Stimulated activated CD8-positive, alpha-beta memory T cell treated with anti-CD3 and anti-CD28 coated beads, Interleukin-2, amount 100 ng/mL, for 48 hours (primary cell): ENCODE results near the gene TCP1.
A peak's percentile ranks its signal among the peaks of the same experiment; 100 is the strongest.
"Not testable (repeated sequence)": the region's sequence is repeated elsewhere in the genome, so short reads cannot be mapped to it uniquely, and the experiment has no call there.

Source experiments
- DNase-seq, 2 donors: peaks; one replicate each; pipeline ENCODE4 v3.0.0-alpha.2; 2020; ENCODE audit warnings: low read depth in 2 of 2

TCP1 gene

DNA sequence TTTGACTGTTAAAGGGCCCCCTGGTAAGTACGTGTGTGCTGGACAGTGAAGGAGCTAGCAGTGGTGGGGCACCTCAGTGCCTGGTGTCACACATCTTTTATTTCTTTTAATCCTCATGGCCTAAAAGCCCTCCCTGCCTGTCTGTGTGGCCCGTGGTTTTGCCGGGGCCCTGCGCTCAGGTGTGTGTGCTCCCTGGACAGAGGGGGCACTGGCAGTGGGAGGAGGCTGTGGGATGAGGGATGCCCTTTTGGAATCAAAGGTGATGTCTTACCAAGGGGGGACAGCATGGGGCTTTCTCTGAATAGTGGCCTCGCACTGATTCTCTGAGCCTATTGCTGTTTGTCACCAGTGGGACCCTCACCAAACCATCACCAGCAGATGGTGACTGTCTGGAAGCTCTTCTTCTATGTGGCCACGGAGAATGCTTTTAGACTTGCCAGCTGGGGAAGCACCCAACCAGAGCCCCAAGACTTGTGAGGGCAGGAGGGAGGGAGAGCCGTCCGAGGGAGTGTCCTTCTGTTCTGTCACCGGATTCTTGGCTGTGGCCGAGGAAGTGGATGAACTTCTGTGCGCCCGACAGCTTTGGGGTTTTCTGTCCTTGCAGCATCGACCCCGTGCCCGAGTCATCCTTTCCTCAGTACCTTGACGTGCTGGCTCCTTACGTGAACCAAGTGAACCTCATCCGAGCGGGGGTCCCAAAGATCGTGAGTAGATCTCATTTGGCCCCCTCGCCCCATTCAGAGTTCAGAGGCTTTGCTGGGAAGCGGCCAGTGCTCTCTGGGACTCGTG is 28.7 kb upstream of the TCP1 start:
- DNase-seq = no peak

DNA sequence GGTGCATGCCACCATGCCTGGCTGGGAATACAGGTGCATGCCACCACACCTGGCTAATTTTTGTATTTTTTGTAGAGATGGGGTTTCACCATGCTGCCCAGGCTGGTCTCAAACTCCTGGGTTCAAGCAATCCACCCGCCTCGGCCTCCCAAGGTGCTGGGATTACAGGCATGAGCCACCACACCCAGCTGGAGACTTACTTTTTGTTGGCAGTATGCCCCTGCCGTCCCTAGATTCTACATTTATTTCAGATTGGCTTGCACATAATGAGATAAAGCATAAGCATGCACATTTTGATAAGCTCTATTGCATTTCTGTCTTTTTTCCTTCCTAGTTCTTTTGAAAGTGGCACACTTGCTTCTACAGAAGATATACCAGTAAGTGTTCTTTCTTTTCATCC is 27.4 kb upstream of the TCP1 start:
- DNase-seq = not testable (repeated sequence)

DNA sequence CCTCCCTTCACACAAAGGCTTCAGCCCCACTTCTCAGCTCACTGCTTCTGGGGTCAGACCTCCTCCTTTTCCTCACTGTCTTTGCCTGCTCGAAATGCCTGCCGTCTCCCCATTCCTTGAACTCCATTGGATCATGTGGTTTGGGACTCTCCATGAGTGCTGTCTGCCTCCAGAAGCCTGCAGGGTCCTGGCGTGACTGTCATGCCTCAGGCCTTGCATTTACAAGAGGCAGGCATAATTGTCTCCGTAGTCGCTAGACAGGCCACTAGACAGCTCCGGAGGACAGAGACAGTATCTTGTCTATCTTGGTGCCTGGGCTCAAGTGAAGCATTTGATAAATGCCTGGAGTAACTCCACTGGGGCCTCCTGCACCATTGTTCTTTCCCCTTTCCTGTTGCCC is 26.0 kb upstream of the TCP1 start:
- no peak for DNase-seq

DNA sequence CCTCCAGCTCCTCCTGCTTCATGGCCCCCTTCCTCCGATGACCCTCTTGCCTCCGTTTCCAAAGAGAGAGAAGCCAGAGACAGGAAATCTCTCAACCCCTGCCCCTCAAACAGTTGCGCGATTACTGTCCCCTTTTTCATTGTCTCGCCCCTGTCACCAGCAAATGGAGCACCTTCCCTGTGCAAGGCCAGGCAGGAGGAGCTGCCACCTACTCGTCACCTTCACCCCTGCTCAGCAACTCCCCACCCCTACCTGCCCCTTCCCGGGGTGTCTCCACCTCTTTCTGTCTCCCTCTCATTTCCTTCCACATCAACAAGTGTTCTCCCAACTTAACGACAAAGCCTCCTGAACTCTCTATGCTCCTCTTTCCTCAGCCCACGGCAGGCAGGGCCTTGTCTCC is 24.4 kb upstream of the TCP1 start:
- DNase-seq = no peak

DNA sequence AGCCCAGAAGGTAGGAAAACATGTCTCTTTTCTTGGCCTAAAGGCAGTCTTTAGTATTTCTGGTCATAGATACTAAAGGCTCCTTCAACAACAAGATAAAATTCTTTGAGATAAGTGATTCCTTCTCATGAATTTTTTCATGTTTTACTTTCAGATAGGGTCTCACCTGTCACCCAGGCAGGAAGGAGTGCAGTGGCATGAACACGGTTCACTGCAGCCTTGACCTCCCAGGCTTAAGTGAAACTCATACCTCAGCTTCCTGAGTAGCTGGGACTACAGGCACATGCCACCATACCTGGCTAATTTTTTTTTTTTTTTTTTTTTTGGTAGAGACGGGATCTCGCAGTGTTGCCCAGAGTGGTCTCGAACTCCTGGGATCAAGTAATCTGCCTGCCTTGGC is 19.7 kb upstream of the TCP1 start:
- no peak for DNase-seq

DNA sequence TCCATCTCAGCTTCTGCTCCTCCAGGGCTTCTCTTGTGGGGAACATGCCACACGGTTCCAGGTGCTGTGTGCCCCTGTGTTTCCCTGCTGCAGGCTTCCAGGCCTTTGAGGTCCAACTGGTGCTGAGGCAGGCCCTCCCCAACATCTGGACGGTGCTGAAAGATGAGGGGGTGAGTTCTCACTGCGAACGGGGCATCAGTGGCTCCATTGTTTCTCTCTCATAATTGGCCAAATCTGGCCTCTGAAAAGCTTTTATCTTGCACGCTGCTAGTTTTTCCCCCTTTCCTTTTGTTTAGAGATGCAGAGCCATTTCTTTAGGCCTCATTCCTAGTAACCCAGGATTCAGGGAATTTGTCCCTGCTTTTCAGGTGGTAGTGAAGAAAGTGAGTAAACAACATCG is 19.2 kb upstream of the TCP1 start:
- DNase-seq = no peak

DNA sequence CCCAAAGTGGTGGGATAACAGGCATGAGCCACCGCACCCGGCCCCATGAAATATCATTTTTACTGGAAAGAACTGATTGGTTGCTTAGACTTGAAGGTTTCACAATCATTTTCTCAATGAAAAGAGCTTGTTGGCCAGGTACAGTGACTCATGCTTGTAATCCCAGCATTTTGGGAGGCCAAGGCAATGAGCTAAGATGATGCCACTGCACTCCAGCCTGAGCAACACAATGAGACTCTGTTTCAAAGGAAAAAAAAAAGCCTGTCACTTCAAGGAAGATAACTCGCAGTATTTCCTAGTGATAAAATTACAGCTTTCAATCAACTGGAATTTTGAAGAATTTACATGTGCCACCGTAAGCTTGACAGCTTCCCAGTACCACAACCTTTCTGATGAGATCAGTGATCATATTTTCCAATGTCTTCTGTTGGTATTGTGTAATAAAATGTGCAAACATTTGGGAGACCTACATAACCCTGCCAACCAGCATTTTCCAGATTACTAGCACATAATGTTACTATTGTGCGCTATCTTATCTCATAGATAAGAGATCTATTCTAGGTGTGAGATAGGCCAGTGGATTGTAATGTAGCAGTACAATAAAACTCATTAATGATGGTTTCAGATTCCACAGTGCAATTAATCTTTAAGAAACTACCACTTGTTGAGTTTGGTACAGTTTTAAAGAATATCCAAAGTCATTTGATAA is 17.9 kb upstream of the TCP1 start:
- DNase-seq = no peak

DNA sequence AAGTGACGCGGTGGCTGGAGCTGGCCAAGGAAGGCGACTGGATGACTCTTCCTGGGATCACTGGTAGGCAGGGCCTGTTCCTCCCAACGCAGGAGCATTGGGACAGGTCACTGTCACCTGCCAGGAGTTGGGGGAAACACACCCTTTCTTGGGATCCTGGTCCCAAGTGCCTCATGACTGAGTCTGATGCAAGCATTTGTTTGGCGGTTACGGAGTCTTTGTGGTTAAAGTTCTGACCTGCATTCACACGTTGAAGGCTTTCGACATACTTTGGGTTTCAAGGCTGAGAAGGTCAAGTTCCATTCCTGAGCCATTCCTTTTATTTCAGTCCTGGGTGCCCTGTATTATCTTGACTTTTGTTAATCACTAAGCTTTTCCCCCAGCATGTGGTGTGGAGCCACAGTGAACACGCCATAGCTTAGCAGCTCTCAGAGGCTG is 16.6 kb upstream of the TCP1 start:
- no peak for DNase-seq

DNA sequence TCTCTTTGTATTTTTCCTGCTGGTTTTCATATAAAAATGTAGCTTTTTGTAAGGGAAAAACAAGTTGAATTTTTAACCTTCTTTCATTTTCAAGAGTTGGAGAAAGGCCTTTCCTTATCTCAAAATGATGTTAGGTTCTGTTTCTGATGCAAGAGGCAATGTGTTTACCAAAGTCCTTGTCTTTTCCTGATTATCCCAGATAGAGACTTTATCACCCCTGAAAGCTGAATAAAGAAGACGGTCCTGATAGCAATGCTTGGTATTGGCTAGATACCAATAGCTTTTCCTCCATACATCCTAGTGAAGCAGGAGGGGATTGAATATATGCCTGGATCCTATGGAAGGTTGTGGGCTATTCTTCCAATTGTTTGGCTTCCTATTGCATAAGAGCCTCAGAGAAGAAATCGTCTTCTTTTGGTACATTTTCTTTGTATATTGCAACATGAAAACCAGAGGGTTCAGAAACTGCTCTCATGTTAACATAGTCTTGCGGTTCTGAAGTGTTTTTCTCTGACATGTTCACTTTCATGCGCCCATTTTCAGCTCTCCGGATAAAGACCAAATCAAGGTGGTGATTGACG is 16.1 kb upstream of the TCP1 start:
- no peak for DNase-seq

DNA sequence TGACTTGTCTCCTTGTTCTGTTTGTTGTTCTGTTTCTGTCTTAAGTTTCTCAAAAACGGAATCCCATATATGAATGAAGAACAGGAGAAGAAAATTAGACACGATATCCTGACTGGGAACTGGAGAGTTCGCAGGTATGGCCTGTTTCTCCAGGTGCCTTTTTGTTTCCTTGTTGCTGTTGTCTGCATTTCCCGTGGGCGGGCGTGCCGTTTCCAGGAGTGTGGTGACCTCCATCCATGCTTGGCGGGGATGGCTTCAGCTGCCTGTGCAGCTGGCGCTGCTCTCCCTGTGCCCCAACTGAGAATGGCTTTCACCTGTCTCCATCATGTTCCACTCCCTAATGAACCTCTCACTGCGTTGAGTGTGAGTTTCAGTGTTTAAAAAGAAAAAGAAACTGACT is 15.1 kb upstream of the TCP1 start:
- no peak for DNase-seq

DNA sequence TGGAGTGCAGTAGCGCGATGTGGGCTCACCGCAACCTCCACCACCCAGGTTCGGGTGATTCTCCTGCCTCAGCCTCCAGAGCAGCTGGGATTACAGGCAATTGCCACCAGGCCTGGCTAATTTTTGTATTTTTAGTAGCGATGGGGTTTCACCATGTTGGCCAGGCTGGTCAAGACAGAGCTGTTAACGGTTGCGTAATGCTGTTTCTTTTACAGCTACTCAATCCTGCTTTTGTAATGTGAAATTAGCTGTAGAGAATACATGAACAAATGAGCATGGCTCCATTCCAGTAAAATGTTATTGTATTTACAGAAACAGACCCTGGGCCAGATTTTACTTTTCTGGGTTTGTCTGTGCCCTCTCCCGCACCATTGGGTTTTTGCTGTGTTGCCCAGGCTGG is 12.5 kb upstream of the TCP1 start:
- no peak for DNase-seq

DNA sequence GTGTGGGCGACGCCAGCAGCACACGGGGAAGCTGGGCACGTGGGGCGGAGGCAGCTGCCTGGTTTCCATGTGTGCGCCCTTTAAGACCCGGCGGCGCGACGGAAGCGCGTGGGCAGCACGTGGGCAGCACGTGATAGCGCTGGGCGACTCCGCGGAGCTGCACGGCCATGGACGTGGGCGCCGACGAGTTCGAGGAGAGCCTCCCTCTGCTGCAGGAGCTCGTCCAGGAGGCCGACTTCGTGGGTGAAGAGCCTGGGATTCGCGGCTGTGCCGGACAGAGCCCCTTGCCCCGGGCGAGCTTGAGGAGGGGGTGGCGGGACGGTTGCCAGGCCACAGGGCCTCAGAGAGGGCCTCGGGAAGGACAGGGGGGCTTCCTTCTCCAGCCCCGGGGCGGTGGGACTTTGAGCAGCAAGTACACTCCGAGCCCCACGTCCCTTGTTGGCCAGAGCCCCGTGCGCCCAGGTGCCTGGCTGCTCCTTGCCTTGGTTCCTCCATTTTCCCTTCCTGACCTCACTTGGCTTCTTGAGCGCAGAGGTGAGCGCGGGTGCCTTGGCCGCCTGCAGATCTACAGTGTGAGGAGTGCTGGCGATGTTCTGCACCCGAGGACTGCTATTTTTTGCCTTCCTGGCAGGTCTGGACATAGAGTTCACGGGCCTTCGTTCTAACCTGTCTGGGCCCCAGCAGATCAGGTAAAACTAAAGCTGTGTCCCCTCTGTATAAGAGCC is 10.9 kb upstream of the TCP1 start, which contains the start of gene PNLDC1:
Gene PNLDC1 (plus strand): TSS at position 136 of the 725 bp plus-strand sequence. CDS start 32 bp downstream, at position 168.
- DNase-seq = no peak

DNA sequence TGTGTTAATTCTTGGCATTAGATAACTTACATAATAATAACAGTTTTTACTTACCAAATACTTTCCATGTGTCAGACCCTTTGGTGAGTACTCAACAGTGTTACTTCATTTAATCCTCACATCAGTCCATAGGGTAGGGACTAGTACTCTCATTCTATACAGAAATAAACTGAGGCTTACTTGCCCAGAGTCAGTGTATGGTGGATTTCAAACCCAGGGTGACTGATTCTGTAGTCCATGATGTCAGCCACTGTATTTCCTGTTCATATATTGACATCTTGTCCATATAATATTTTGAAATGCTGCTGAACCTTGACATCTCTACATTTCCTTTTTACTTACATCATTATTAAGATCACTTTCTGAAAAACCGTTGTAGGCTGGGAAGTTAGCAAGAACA is 8.2 kb upstream of the TCP1 start:
- DNase-seq = no peak

DNA sequence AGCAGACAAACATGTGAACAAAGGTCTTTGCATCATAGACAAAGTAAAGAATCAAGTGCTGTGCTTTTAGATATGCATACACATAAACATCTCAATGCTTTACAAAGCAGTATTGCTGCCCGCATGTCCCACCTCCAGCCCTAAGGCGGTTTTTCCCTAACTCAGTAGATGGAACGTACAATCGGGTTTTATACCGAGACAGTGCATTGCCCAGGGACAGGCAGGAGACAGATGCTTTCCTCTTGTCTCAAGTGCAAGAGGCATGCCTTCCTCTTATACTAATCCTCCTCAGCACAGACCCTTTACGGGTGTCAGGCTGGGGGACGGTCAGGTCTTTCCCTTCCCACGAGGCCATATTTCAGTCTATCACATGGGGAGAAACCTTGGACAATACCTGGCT is 5.6 kb upstream of the TCP1 start:
- DNase-seq = not testable (repeated sequence)

DNA sequence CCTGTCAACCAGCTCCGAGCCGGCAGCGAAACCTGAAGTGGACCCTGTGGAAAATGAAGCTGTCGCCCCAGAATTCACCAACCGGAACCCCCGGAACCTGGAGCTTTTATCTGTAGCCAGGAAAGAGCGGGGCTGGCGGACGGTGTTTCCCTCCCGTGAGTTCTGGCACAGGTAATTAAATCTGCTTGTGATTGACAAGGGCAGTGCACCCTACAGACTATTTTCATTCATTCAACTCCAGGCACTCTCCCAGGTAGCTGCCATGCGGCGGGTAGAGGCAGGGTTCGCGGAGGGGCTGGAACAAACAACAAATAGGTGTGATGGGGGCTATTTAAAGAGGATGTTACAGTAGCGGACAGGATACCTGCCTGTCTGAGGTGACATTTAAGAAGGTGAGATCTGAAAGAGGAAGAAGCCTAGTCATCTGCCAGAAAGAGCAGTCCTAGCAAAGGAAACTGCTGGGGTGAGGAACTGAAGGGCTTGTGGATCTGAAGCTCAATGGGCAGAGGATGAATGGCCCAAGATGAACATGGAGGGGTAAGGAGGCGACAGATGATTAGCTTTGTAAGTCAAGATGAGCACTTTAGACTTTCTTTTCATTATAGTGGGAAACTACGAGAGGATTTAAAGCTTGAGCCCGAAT is 1.7 kb upstream of the TCP1 start:
- DNase-seq = no peak

DNA sequence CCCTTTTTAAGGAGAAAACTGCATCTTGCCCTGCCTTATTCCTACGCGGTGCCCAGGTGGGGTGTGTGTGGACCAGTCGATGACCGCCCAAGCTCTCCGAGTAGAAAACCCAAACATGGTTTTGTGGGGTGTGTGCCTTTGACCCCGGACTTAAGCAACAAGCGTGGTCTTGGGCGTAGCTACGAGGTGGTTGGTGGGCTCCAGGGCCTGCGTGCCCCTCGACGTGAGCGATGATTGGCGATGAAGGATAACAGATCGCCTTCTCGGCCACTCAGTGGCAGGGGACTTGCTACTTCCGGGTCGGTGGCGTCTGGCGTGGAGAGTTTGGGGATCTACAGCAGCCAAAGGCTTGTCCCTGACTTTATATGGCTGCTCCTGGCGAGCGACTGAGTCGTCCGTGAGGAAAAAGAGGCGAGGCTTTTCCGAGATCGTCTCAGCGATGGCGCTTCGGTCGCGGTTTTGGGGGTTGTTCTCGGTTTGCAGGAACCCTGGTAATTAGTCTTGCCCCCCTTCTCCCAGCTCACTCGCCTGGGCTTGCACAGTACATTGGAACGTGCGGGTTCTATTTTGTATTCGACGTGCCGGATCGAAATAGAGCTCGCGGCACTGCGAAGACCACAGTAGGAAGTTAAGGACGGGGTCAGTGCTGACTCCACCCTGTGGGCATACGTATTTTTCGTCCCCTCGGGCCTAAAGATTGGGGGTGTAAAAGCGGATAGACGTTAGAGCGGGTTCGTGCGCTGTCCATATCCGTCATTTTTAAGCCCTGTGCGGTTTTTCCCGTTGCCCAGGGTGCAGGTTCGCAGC is 950 bp upstream of the TCP1 start, which contains the start of gene MRPL18:
Gene MRPL18 (plus strand): TSS at position 319 of the 807 bp plus-strand sequence. CDS start 121 bp downstream, at position 440.
- DNase-seq = peak; percentile 79 to 84

DNA sequence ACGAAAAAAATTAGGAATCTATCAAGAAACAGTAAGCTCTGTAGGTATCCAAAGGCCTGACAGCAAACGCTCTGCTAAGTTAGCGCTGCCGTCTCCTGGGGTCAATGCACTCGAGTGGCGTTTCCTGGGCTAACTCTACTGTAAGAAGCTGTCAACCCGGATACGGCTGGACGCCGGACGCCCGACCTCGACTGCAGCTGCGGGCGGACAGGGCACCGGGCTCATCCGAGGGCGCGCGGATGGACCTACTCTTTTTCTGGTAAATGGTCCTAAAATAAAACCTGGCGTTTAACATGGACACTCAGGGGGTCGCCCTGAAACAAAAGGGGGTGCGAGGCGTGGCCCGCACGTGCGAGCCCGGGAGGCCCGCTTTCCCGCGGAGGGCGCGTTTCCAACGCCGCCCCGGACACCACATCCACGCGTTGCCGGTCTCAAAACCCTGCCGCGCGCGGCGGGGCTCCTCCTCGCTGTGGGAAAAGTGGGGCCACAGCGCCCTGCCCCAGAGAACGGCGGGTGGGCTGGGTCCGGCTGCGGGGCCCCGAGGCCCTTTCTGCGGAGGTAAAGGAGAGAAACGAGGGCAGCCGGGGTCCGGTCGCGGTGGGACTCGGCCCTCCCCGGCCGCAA is 537 bp downstream of the TCP1 start:
- peak; percentile 8 to 9 for DNase-seq

DNA sequence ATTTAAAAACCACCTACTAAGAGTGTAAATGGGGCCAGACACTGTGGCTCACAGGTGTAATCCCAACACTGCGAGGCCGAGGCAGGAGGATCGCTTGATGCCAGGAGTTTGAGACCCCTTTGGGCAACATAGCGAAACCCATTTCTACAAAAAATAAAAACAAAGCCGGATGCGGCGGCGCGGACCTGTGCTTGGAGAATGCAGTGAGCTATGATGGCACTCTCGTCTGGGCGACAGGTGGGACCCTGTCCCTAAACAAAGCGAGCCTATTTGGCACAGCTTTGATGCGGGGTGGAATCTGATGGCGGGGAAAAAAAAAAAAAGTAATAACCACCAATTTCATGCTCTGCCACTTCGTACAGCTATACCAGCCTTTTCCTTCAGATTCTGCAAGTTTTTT is 1.1 kb downstream of the TCP1 start:
- no peak for DNase-seq

DNA sequence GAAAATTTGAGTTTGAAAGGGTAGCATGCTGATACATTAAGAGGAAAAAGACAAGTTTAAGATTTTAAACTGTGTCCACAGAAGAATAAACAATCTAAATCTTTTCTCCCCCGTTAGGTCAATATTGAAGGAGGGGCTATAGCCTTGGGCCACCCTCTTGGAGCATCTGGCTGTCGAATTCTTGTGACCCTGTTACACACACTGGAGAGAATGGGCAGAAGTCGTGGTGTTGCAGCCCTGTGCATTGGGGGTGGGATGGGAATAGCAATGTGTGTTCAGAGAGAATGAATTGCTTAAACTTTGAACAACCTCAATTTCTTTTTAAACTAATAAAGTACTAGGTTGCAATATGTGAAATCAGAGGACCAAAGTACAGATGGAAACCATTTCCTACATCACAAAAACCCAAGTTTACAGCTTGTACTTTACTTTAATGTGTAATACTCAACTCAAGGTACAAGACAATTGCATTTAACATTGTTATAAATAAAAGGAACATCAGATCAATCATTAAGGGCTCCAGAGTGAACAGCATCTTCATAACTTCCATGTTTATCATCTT is 10.8 kb downstream of the TCP1 start:
- no peak for DNase-seq

DNA sequence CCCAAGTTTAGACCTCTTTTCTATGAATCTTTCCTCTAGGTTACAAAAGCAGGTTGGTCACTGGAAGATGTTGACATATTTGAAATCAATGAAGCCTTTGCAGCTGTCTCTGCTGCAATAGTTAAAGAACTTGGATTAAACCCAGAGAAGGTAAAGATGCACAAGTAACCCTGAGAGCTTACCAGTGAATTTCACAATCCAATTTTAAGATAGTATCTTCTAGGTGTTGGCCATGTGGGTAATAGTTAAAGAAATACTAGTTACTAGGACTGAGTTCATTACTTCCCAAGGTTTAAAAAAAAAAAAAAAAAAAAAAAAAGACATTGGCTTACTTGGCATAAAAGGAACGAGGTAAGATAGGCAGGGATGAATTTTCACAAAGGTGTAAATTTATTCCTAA is 11.3 kb downstream of the TCP1 start:
- no peak for DNase-seq
